Measurements from ENCODE around the gene SP110. TPM values are rescaled to one million over a fixed set of nuclear protein-coding genes. Genes with fewer than 3 reads are reported as not detected.

The SP110 gene
- total RNA-seq, 2 donors from 2014 or later: 0.49 to 1.2 TPM

DNA sequence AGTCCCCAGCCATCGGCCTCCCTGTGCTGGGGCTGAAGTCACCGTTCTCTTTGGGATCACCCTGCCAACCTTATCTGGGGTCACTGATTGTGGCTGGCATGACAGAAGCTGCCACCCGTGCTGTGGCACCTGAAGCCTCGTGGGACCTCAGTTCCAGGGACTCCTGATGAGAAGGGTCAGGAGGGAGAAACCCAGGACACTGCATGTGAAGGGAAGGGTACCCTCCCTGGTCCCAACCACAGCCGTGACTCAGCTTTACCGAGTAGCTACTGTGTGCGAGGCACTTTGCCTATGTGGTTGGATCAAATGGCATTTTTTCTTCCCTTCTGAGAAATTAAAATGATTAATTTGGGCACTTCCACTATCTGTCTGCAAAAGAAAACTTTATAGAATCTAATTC lies 64.4 kb downstream of the SP110 start:
- no peaks in the 10 kb centered on the region for H3K4me1 Mint-ChIP-seq
- WGBS, 2 experiments (ENCODE audit: insufficient coverage in 1 of 2, insufficient read length in 1 of 2): 79 to 87% methylated on average over 5 to 7 of the region's 7 CpGs

DNA sequence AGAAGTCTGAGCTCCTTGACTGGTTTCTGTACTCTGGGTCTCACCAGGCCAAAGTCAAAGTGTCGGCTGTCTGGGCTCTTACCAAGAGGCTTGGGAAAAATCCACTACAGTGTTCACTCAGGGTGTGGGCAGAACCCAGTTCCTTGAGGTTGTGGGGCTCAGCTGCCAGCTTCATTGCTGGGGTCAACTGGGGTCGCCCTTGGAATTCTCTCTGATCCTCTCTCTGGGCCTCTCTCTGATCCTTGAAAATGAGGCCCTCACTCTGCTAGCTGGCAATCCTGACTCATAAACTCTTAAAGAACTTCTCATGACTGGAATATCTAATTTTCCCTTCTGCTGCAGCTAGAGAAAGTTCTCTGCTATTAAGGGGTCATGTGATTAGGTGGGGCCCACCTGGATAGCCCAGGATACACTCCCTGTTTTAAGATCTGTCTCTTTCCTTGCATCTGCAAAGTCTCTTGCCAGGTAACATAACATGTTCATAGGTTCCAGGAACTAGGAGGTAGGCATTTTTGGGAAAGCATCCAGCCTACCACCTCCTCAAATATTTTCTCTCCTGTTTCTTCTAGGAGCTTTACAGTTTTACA lies 66.3 kb downstream of the SP110 start:
- no peak overlapping the region for H3K4me3 ChIP-seq (ENCODE audit: low read length)
- Mint-ChIP-seq H3K4me1 (no peaks in the 10 kb centered on the region), H3K9me3 (peaks cover 11% of the 10 kb centered on the region), H3K36me3 (ENCODE audit: low read depth) (no peaks in the 10 kb centered on the region), H3K4me3 (no peak overlapping the region), H3K27me3 (ENCODE audit: insufficient read depth) (no peaks in the 10 kb centered on the region), H3K27ac (no peak overlapping the region)
- H3K27ac ChIP-seq (ENCODE audit: low read depth, low read length): no peak overlapping the region
- TF ChIP-seq, protein P1, sequence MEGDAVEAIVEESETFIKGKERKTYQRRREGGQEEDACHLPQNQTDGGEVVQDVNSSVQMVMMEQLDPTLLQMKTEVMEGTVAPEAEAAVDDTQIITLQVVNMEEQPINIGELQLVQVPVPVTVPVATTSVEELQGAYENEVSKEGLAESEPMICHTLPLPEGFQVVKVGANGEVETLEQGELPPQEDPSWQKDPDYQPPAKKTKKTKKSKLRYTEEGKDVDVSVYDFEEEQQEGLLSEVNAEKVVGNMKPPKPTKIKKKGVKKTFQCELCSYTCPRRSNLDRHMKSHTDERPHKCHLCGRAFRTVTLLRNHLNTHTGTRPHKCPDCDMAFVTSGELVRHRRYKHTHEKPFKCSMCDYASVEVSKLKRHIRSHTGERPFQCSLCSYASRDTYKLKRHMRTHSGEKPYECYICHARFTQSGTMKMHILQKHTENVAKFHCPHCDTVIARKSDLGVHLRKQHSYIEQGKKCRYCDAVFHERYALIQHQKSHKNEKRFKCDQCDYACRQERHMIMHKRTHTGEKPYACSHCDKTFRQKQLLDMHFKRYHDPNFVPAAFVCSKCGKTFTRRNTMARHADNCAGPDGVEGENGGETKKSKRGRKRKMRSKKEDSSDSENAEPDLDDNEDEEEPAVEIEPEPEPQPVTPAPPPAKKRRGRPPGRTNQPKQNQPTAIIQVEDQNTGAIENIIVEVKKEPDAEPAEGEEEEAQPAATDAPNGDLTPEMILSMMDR (conservative IDR thresholded peaks at IDR 0.05): no peak
- H3K4me1 ChIP-seq (ENCODE audit: control insufficient read depth, insufficient read depth, low read length): no peaks in the 10 kb centered on the region
- no peak overlapping the region for H3K9ac ChIP-seq (ENCODE audit: extremely low read depth, low read length, poor library complexity, severe bottlenecking)
- H3K36me3 ChIP-seq (ENCODE audit: control insufficient read depth, insufficient read depth, low read length): no peaks in the 10 kb centered on the region
- WGBS, 2 experiments (ENCODE audit: insufficient coverage in 1 of 2, insufficient read length in 1 of 2): 42 to 45% methylated on average over 2 of the region's 2 CpGs
- H3K27me3 ChIP-seq (ENCODE audit: control insufficient read depth, insufficient read depth, low read length, poor library complexity, severe bottlenecking): no peaks in the 10 kb centered on the region
- peaks cover 3% of the 10 kb centered on the region for H3K9me3 ChIP-seq (ENCODE audit: control insufficient read depth, low read length)
- DNase-seq: no peak

More for the DNA sequence above, 64.4 kb downstream of the SP110 start:
- Mint-ChIP-seq H3K4me3 (no peak overlapping the region), H3K36me3 (ENCODE audit: low read depth) (no peaks in the 10 kb centered on the region), H3K9me3 (peaks cover 10% of the 10 kb centered on the region), H3K27ac (no peak overlapping the region), H3K27me3 (ENCODE audit: insufficient read depth) (peaks cover 2% of the 10 kb centered on the region)
- H3K27ac ChIP-seq (ENCODE audit: low read depth, low read length): no peak overlapping the region
- H3K9me3 ChIP-seq (ENCODE audit: control insufficient read depth, low read length): peaks cover 6% of the 10 kb centered on the region
- no peaks in the 10 kb centered on the region for H3K27me3 ChIP-seq (ENCODE audit: control insufficient read depth, insufficient read depth, low read length, poor library complexity, severe bottlenecking)
- no peak overlapping the region for H3K4me3 ChIP-seq (ENCODE audit: low read length)
- H3K36me3 ChIP-seq (ENCODE audit: control insufficient read depth, insufficient read depth, low read length): no peaks in the 10 kb centered on the region
- H3K9ac ChIP-seq (ENCODE audit: extremely low read depth, low read length, poor library complexity, severe bottlenecking): no peak overlapping the region
- TF ChIP-seq, protein P1 (conservative IDR thresholded peaks at IDR 0.05): no peak
- no peak for DNase-seq
- no peaks in the 10 kb centered on the region for H3K4me1 ChIP-seq (ENCODE audit: control insufficient read depth, insufficient read depth, low read length)

DNA sequence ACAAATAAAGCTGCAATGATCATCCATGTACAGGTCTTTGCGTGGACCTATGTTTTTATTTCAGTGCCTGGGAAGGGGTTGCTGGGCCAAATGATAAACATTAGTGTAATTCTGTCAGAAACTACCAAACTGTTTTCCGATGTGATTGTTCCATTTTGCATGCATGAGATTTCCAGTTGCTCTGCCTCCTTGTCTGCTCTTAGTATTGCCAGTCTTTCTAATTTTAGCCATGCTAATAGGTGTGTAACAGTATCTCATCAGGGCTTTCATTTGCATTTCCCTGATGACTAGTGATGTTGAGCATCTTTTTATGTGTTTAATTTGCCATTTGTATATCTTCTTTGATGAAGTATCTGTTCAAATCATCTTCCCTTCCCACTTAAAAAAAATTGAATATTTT lies 67.5 kb downstream of the SP110 start:
- no peaks in the 10 kb centered on the region for H3K36me3 ChIP-seq (ENCODE audit: control insufficient read depth, insufficient read depth, low read length)
- Mint-ChIP-seq H3K4me3 (no peak overlapping the region), H3K36me3 (ENCODE audit: low read depth) (no peaks in the 10 kb centered on the region), H3K9me3 (peaks cover 9% of the 10 kb centered on the region), H3K27me3 (ENCODE audit: insufficient read depth) (no peaks in the 10 kb centered on the region), H3K27ac (no peak overlapping the region), H3K4me1 (no peaks in the 10 kb centered on the region)
- H3K4me3 ChIP-seq (ENCODE audit: low read length): no peak overlapping the region
- TF ChIP-seq, protein P1 (conservative IDR thresholded peaks at IDR 0.05): no peak
- no peaks in the 10 kb centered on the region for H3K9me3 ChIP-seq (ENCODE audit: control insufficient read depth, low read length)
- no peaks in the 10 kb centered on the region for H3K27me3 ChIP-seq (ENCODE audit: control insufficient read depth, insufficient read depth, low read length, poor library complexity, severe bottlenecking)
- no peaks in the 10 kb centered on the region for H3K4me1 ChIP-seq (ENCODE audit: control insufficient read depth, insufficient read depth, low read length)
- DNase-seq: no peak
- no peak overlapping the region for H3K27ac ChIP-seq (ENCODE audit: low read depth, low read length)
- no peak overlapping the region for H3K9ac ChIP-seq (ENCODE audit: extremely low read depth, low read length, poor library complexity, severe bottlenecking)
- 87 to 93% methylated on average over 2 of the region's 2 CpGs for WGBS, 2 experiments (ENCODE audit: insufficient coverage in 1 of 2, insufficient read length in 1 of 2)
